HCT116 (cell line): ENCODE data around the gene CPM. TPM values are rescaled to one million over a fixed set of nuclear protein-coding genes. Genes with fewer than 3 reads are reported as not detected.

ENCODE experiments used
- ATAC-seq: fragments of 200-7000 bp; cut with Tn5 transposase; 2 replicates; pipeline ENCODE4 v1.9.1; 2020; ENCODE audit warnings: mild to moderate bottlenecking, moderate library complexity
- BruUV-seq: library from RNA; stranded (reverse); fragments of 400-500 nt; replicated peaks from 2 replicates; lab custom pipeline; 2021; lab: Mats Ljungman, UMichigan
- CTCF ChIA-PET: fragments of 300-600 bp; sonication (Branson Sonifier 250); formaldehyde crosslinking; loops from one replicate; lab custom pipeline; 2021; ENCODE audit warnings: antibody characterized with exemption; lab: Charles Lee
- POLR2A ChIA-PET: fragments of 300-600, 350-600 bp; sonication (Branson Sonifier 250); formaldehyde crosslinking; loops from one replicate; lab custom pipeline; 2021; ENCODE audit warnings: antibody characterized with exemption; lab: Charles Lee
- RAD21 ChIA-PET, 2 experiments: fragments of 300-600 bp; sonication (Branson Sonifier 250); formaldehyde crosslinking; loops; one replicate each; lab custom pipeline; 2023; ENCODE audit warnings: low total read pairs in 2 of 2; ENCODE audit not compliant: uncharacterized antibody in 2 of 2, unreplicated experiment in 2 of 2, low non-redundant PET in 1 of 2; lab: Charles Lee
- DNase-seq: peaks from one replicate; pipeline ENCODE4 v3.0.0-alpha.2; 2010; ENCODE audit warnings: low read depth, low spot score
- H2AFZ ChIP-seq: fragments of 200-600 bp; shearing (Covaris generic), sonication (generic); 2 replicates; pipeline ENCODE4 v1.6.1; 2017; ENCODE audit warnings: low read depth, mixed run types, mixed read lengths, antibody characterized with exemption, low read length; ENCODE audit not compliant: poor library complexity, severe bottlenecking
- H3K27ac ChIP-seq: 2 replicates; pipeline ENCODE4 v1.5.1; 2012; ENCODE audit warnings: low read depth, low read length
- H3K27me3 ChIP-seq: fragments of 200-600 bp; sonication (generic); 2 replicates; pipeline ENCODE4 v1.6.1; 2016; ENCODE audit warnings: mixed run types, low read length, mixed read lengths; ENCODE audit not compliant: insufficient read depth
- H3K36me3 ChIP-seq, 2 experiments: fragments of 200-500 bp in 1 of 2; fragments of 200-600 bp in 1 of 2; sonication (Bioruptor generic) in 1 of 2; sonication (generic) in 1 of 2; 2 replicates each; pipeline versions ENCODE4 v1.5.1 to v1.6.1; 2014 to 2016; ENCODE audit warnings: low read length in 2 of 2, inconsistent platforms in 1 of 2, mixed read lengths in 1 of 2, mixed run types in 1 of 2; ENCODE audit not compliant: insufficient read depth in 2 of 2, control insufficient read depth in 1 of 2
- H3K4me1 ChIP-seq, 2 experiments: fragments of 200-600 bp in 1 of 2; sonication (generic) in 1 of 2; 2 replicates each; pipeline versions ENCODE4 v1.5.1 to v1.6.1; 2012 to 2017; ENCODE audit warnings: low read length in 2 of 2, inconsistent platforms in 1 of 2, mild to moderate bottlenecking in 1 of 2, mixed read lengths in 1 of 2, mixed run types in 1 of 2, moderate library complexity in 1 of 2; ENCODE audit not compliant: insufficient read depth in 2 of 2, control insufficient read depth in 1 of 2
- H3K4me2 ChIP-seq: fragments of 200-600 bp; sonication (generic); 2 replicates; pipeline ENCODE4 v1.6.1; 2017; ENCODE audit warnings: mixed run types, low read length, mixed read lengths
- H3K4me3 ChIP-seq, 2 experiments: fragments of 200-600 bp in 1 of 2; sonication (generic) in 1 of 2; replicated peaks in 1 of 2; 2 replicates each; pipeline ENCODE4 v1.5.1; 2011 to 2016; ENCODE audit warnings: low read length in 2 of 2, control low read depth in 1 of 2, low read depth in 1 of 2, mild to moderate bottlenecking in 1 of 2, mixed read lengths in 1 of 2, mixed run types in 1 of 2
- H3K79me2 ChIP-seq: fragments of 200-600 bp; sonication (generic); 2 replicates; pipeline ENCODE4 v1.6.1; 2017; ENCODE audit warnings: mild to moderate bottlenecking, mixed run types, low read length, moderate library complexity, mixed read lengths; ENCODE audit not compliant: insufficient read depth
- H3K9ac ChIP-seq: fragments of 200-600 bp; sonication (generic); 2 replicates; pipeline ENCODE4 v1.6.1; 2016; ENCODE audit warnings: low read length, mixed read lengths
- H3K9me2 ChIP-seq: fragments of 200-600 bp; sonication (generic), shearing (Covaris generic); 2 replicates; pipeline ENCODE4 v1.6.1; 2017; ENCODE audit warnings: mixed run types, mild to moderate bottlenecking, moderate library complexity; ENCODE audit not compliant: insufficient read depth
- H3K9me3 ChIP-seq, 2 experiments: fragments of 200-500 bp in 1 of 2; fragments of 200-600 bp in 1 of 2; sonication (Bioruptor generic) in 1 of 2; sonication (generic) in 1 of 2; 2 replicates each; pipeline ENCODE4 v1.6.1; 2014 to 2017; ENCODE audit warnings: low read length in 2 of 2, mixed read lengths in 2 of 2, inconsistent platforms in 1 of 2, low read depth in 1 of 2, mild to moderate bottlenecking in 1 of 2, mixed run types in 1 of 2, moderate library complexity in 1 of 2; ENCODE audit not compliant: control insufficient read depth in 1 of 2, insufficient read depth in 1 of 2
- H4K20me1 ChIP-seq: fragments of 200-600 bp; sonication (generic), shearing (Covaris generic); 2 replicates; pipeline ENCODE4 v1.6.1; 2017; ENCODE audit warnings: mixed run types, mild to moderate bottlenecking, moderate library complexity; ENCODE audit not compliant: insufficient read depth
- CBX3 ChIP-seq: IDR thresholded peaks from 2 replicates; pipeline ENCODE4 v1.6.1; 2012; ENCODE audit warnings: low read depth
- CEBPB ChIP-seq: IDR thresholded peaks from 2 replicates; pipeline ENCODE4 v1.6.1; 2012; ENCODE audit warnings: low read depth
- ELF1 ChIP-seq: IDR thresholded peaks from 2 replicates; pipeline ENCODE4 v1.6.1; 2012; ENCODE audit warnings: low read depth, borderline replicate concordance
- EZH2 ChIP-seq: fragments of 200-600 bp; sonication (generic); IDR thresholded peaks from 2 replicates; pipeline ENCODE4 v1.6.1; 2017; ENCODE audit warnings: antibody characterized with exemption, mixed run types
- POLR2A ChIP-seq: IDR thresholded peaks from 2 replicates; pipeline ENCODE4 v1.7.0; 2011; ENCODE audit warnings: borderline replicate concordance; ENCODE audit not compliant: insufficient read depth, insufficient read length; ENCODE audit errors: extremely low read depth
- POLR2AphosphoS5 ChIP-seq: IDR thresholded peaks from 2 replicates; pipeline ENCODE4 v1.6.1; 2011; ENCODE audit warnings: mild to moderate bottlenecking, low read depth, low read length, moderate library complexity
- RAD21 ChIP-seq: IDR thresholded peaks from 2 replicates; pipeline ENCODE4 v1.6.1; 2012; ENCODE audit warnings: low read depth, mild to moderate bottlenecking
- SIN3A ChIP-seq: IDR thresholded peaks from 2 replicates; pipeline ENCODE4 v1.6.1; 2012; ENCODE audit warnings: low read depth
- SP1 ChIP-seq: IDR thresholded peaks from 2 replicates; pipeline ENCODE4 v1.6.1; 2012; ENCODE audit warnings: low read depth
- SRF ChIP-seq: IDR thresholded peaks from 2 replicates; pipeline ENCODE4 v1.6.1; 2012; ENCODE audit warnings: low read depth
- TCF7L2 ChIP-seq: IDR thresholded peaks from 2 replicates; pipeline ENCODE4 v1.7.0; 2011; ENCODE audit warnings: borderline replicate concordance, inconsistent platforms; ENCODE audit not compliant: insufficient read depth, insufficient read length; ENCODE audit errors: extremely low read depth
- YY1 ChIP-seq: IDR thresholded peaks from 2 replicates; pipeline ENCODE4 v1.6.1; 2011; ENCODE audit warnings: low read length, low read depth, moderate library complexity, mild to moderate bottlenecking; ENCODE audit not compliant: insufficient replicate concordance; ENCODE audit errors: extremely low read depth
- ZFX ChIP-seq: fragments of 450-650 bp; IDR thresholded peaks from 2 replicates; pipeline ENCODE4 v1.6.1; 2017
- ZNF274 ChIP-seq: fragments of 200-500 bp; sonication (Bioruptor generic); IDR thresholded peaks from 2 replicates; pipeline ENCODE4 v1.6.1; 2014; ENCODE audit warnings: mild to moderate bottlenecking, low read depth, low read length, inconsistent platforms
- intact Hi-C: fragments of 100-400 bp; cut with micrococcal nuclease; formaldehyde crosslinking; loops from 2 replicates; pipeline ENCODE4 v1.10.0; 2022
- total RNA-seq: library from RNA; stranded (reverse); gene quantifications from one replicate; pipeline ENCODE4 v1.2.1, GENCODE V29; 2021; ENCODE audit not compliant: unreplicated experiment
- TF ChIP-seq, protein P1 (sequence below), 3 experiments: fragments of 200-600 bp in 1 of 3; sonication (generic) in 1 of 3; IDR thresholded peaks in 2 of 3; conservative IDR thresholded peaks in 1 of 3; 2 replicates each; pipeline ENCODE4 v1.5.1; 2012 to 2017; ENCODE audit warnings: low read depth in 2 of 3, low read length in 2 of 3, antibody characterized with exemption in 1 of 3, borderline replicate concordance in 1 of 3, control low read depth in 1 of 3, mild to moderate bottlenecking in 1 of 3, mixed read lengths in 1 of 3, mixed run types in 1 of 3, moderate library complexity in 1 of 3; ENCODE audit not compliant: insufficient read depth in 1 of 3
- TF ChIP-seq, protein P2 (sequence below): IDR thresholded peaks from 2 replicates; pipeline ENCODE4 v1.6.1; 2012
- TF ChIP-seq, protein P3 (sequence below): IDR thresholded peaks from 2 replicates; pipeline ENCODE4 v1.6.1; 2011; ENCODE audit warnings: mild to moderate bottlenecking, low read length, moderate library complexity; ENCODE audit not compliant: insufficient replicate concordance; ENCODE audit errors: extremely low read depth

CPM gene
- total RNA-seq, 1 experiment from 2014 or later, result 5.3 TPM

- H3K4me1 ChIP-seq, result no peaks in the 10 kb centered on the region
- H3K36me3 ChIP-seq, result peaks cover 59 to 63% of the 10 kb centered on the region in 2 experiments
- peaks cover 35% of the 10 kb centered on the region for H3K79me2 ChIP-seq
- H3K4me2 ChIP-seq, result no peak overlapping the region
- ChIA-PET CTCF (interaction anchor here (1.1 kb wide), 1 partner anchor 9 kb away, joined by 3 read pairs; no protein-coding TSS in a partner anchor), POLR2A (no interaction called here), RAD21 (no interaction called here)
- no peak overlapping the region for H3K9ac ChIP-seq
- no peaks in the 10 kb centered on the region for H3K9me2 ChIP-seq
- DNase-seq, result no peak
- H3K27ac ChIP-seq, result no peak overlapping the region
- peaks cover 4% of the 10 kb centered on the region for H4K20me1 ChIP-seq
- BruUV-seq, result no TSS peak
- H3K27me3 ChIP-seq, result no peaks in the 10 kb centered on the region
- no peak overlapping the region for H3K4me3 ChIP-seq
- TF ChIP-seq YY1, result no peak
- TF ChIP-seq POLR2AphosphoS5, result no peak
- no peak for TF ChIP-seq ZFX
- TF ChIP-seq ZNF274, result no peak
- TF ChIP-seq POLR2A, result no peak
- TF ChIP-seq ELF1, result no peak
- no peak for TF ChIP-seq TCF7L2
- intact Hi-C loops, result no loop called here
- H2AFZ ChIP-seq, result no peak overlapping the region
- ATAC-seq, result no peak
- H3K9me3 ChIP-seq, result no peaks in the 10 kb centered on the region
Measured at GRCh38 chr12:68837215-68837614, 95.8 kb downstream of the CPM start.

- ATAC-seq, result no peak
- intact Hi-C loops, result no loop called here
Measured at GRCh38 chr12:68835333-68835908, 97.5 kb downstream of the CPM start.

More at GRCh38 chr12:68835333-68835908, 97.5 kb downstream of the CPM start:
- Histone ChIP-seq H3K9me2 (no peaks in the 10 kb centered on the region), H3K4me1 (no peaks in the 10 kb centered on the region), H3K36me3 (peaks cover 55 to 66% of the 10 kb centered on the region in 2 experiments), H4K20me1 (peaks cover 5% of the 10 kb centered on the region), H3K9ac (no peak overlapping the region), H3K4me2 (no peak overlapping the region), H2AFZ (no peak overlapping the region), H3K27me3 (no peaks in the 10 kb centered on the region), H3K9me3 (no peaks in the 10 kb centered on the region), H3K27ac (no peak overlapping the region), H3K79me2 (peaks cover 49% of the 10 kb centered on the region), H3K4me3 (no peak overlapping the region)
- POLR2A ChIA-PET, result no interaction called here
- RAD21 ChIA-PET, result no interaction called here
- TF ChIP-seq, protein P1, sequence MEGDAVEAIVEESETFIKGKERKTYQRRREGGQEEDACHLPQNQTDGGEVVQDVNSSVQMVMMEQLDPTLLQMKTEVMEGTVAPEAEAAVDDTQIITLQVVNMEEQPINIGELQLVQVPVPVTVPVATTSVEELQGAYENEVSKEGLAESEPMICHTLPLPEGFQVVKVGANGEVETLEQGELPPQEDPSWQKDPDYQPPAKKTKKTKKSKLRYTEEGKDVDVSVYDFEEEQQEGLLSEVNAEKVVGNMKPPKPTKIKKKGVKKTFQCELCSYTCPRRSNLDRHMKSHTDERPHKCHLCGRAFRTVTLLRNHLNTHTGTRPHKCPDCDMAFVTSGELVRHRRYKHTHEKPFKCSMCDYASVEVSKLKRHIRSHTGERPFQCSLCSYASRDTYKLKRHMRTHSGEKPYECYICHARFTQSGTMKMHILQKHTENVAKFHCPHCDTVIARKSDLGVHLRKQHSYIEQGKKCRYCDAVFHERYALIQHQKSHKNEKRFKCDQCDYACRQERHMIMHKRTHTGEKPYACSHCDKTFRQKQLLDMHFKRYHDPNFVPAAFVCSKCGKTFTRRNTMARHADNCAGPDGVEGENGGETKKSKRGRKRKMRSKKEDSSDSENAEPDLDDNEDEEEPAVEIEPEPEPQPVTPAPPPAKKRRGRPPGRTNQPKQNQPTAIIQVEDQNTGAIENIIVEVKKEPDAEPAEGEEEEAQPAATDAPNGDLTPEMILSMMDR (IDR thresholded peaks at IDR 0.05 in 2 of 3, conservative IDR thresholded peaks at IDR 0.05 in 1 of 3; ENCODE audit: borderline replicate concordance in 1 of 3, insufficient read depth in 1 of 3, low read depth in 2 of 3, low read length in 2 of 3), result no peak
- TF ChIP-seq SP1 (no peak), POLR2AphosphoS5 (no peak), CBX3 (no peak), EZH2 (no peak), SIN3A (no peak), RAD21 (no peak), ZFX (no peak), CEBPB (no peak), SRF (no peak), ZNF274 (no peak)
- TF ChIP-seq, protein P2, sequence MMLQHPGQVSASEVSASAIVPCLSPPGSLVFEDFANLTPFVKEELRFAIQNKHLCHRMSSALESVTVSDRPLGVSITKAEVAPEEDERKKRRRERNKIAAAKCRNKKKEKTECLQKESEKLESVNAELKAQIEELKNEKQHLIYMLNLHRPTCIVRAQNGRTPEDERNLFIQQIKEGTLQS, result no peak
- TF ChIP-seq, protein P3, sequence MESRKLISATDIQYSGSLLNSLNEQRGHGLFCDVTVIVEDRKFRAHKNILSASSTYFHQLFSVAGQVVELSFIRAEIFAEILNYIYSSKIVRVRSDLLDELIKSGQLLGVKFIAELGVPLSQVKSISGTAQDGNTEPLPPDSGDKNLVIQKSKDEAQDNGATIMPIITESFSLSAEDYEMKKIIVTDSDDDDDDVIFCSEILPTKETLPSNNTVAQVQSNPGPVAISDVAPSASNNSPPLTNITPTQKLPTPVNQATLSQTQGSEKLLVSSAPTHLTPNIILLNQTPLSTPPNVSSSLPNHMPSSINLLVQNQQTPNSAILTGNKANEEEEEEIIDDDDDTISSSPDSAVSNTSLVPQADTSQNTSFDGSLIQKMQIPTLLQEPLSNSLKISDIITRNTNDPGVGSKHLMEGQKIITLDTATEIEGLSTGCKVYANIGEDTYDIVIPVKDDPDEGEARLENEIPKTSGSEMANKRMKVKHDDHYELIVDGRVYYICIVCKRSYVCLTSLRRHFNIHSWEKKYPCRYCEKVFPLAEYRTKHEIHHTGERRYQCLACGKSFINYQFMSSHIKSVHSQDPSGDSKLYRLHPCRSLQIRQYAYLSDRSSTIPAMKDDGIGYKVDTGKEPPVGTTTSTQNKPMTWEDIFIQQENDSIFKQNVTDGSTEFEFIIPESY, result no peak
- CTCF ChIA-PET, result no interaction called here
- DNase-seq, result no peak
- BruUV-seq, result no TSS peak
